HEK293 (cell line): ENCODE measurements around the gene HIRIP3.

ENCODE experiments used
- GFI1B ChIP-seq: fragments of 450-650 bp; formaldehyde crosslinking; IDR thresholded peaks from 2 replicates; pipeline ENCODE4 v1.5.1; 2016; ENCODE audit warnings: missing biosample characterization, missing genetic modification characterization
- KLF1 ChIP-seq: fragments of 450-650 bp; formaldehyde crosslinking; IDR thresholded peaks from 2 replicates; pipeline ENCODE4 v1.5.1; 2016; ENCODE audit warnings: missing biosample characterization, missing genetic modification characterization
- KLF10 ChIP-seq: fragments of 450-650 bp; IDR thresholded peaks from 2 replicates; pipeline ENCODE4 v1.5.1; 2018; ENCODE audit warnings: missing biosample characterization, mild to moderate bottlenecking, missing genetic modification characterization
- PATZ1 ChIP-seq: fragments of 450-650 bp; formaldehyde crosslinking; IDR thresholded peaks from 2 replicates; pipeline ENCODE4 v1.5.1; 2016; ENCODE audit warnings: missing biosample characterization, missing genetic modification characterization
- SP7 ChIP-seq: fragments of 450-650 bp; formaldehyde crosslinking; IDR thresholded peaks from 2 replicates; pipeline ENCODE4 v1.5.1; 2016; ENCODE audit warnings: missing biosample characterization, missing genetic modification characterization
- TCF7L2 ChIP-seq: IDR thresholded peaks from 2 replicates; pipeline ENCODE4 v1.6.1; 2011; ENCODE audit warnings: low read depth, mild to moderate bottlenecking, inconsistent platforms, low read length, moderate library complexity, borderline replicate concordance
- ZBTB6 ChIP-seq: fragments of 450-650 bp; formaldehyde crosslinking; IDR thresholded peaks from 2 replicates; pipeline ENCODE4 v1.5.1; 2017; ENCODE audit warnings: missing biosample characterization, missing genetic modification characterization
- ZFP41 ChIP-seq: fragments of 450-650 bp; formaldehyde crosslinking; IDR thresholded peaks from 2 replicates; pipeline ENCODE4 v1.5.1; 2016; ENCODE audit warnings: missing biosample characterization, missing genetic modification characterization, borderline replicate concordance
- ZIC2 ChIP-seq: fragments of 450-650 bp; formaldehyde crosslinking; IDR thresholded peaks from 2 replicates; pipeline ENCODE4 v1.5.1; 2016; ENCODE audit warnings: missing biosample characterization, missing genetic modification characterization
- ZNF155 ChIP-seq: fragments of 450-650 bp; formaldehyde crosslinking; IDR thresholded peaks from 2 replicates; pipeline ENCODE4 v1.5.1; 2016; ENCODE audit warnings: missing biosample characterization, missing genetic modification characterization
- ZNF23 ChIP-seq: fragments of 450-650 bp; formaldehyde crosslinking; IDR thresholded peaks from 2 replicates; pipeline ENCODE4 v1.5.1; 2016; ENCODE audit warnings: missing biosample characterization, missing genetic modification characterization, borderline replicate concordance
- ZNF26 ChIP-seq: fragments of 450-650 bp; formaldehyde crosslinking; IDR thresholded peaks from 2 replicates; pipeline ENCODE4 v1.5.1; 2016; ENCODE audit warnings: missing biosample characterization, missing genetic modification characterization
- ZNF274 ChIP-seq, 2 experiments: fragments of 200-500 bp in 1 of 2; fragments of 450-650 bp in 1 of 2; sonication (Bioruptor generic) in 1 of 2; formaldehyde crosslinking in 1 of 2; IDR thresholded peaks; 2 replicates each; pipeline versions ENCODE4 v1.5.1 to v1.6.1; 2014 to 2016; ENCODE audit warnings: borderline replicate concordance in 1 of 2, inconsistent platforms in 1 of 2, low read length in 1 of 2, missing biosample characterization in 1 of 2, missing genetic modification characterization in 1 of 2
- ZNF324 ChIP-seq: fragments of 450-650 bp; formaldehyde crosslinking; IDR thresholded peaks from 2 replicates; pipeline ENCODE4 v1.5.1; 2016; ENCODE audit warnings: missing biosample characterization, missing genetic modification characterization
- ZNF398 ChIP-seq: fragments of 450-650 bp; formaldehyde crosslinking; IDR thresholded peaks from 2 replicates; pipeline ENCODE4 v1.5.1; 2017; ENCODE audit warnings: missing biosample characterization, missing genetic modification characterization
- ZNF501 ChIP-seq: fragments of 450-650 bp; formaldehyde crosslinking; IDR thresholded peaks from 2 replicates; pipeline ENCODE4 v1.5.1; 2016; ENCODE audit warnings: missing biosample characterization, missing genetic modification characterization
- ZNF548 ChIP-seq: fragments of 450-650 bp; formaldehyde crosslinking; IDR thresholded peaks from 2 replicates; pipeline ENCODE4 v1.5.1; 2016; ENCODE audit warnings: missing biosample characterization, missing genetic modification characterization
- ZNF571 ChIP-seq: fragments of 450-650 bp; formaldehyde crosslinking; IDR thresholded peaks from 2 replicates; pipeline ENCODE4 v1.5.0; 2017; ENCODE audit warnings: missing biosample characterization, missing genetic modification characterization
- ZNF600 ChIP-seq: fragments of 450-650 bp; formaldehyde crosslinking; IDR thresholded peaks from 2 replicates; pipeline ENCODE4 v1.5.1; 2016; ENCODE audit warnings: missing biosample characterization, missing genetic modification characterization
- ZNF707 ChIP-seq: fragments of 450-650 bp; formaldehyde crosslinking; IDR thresholded peaks from 2 replicates; pipeline ENCODE4 v1.5.1; 2016; ENCODE audit warnings: missing biosample characterization, missing genetic modification characterization
- TF ChIP-seq, protein P1 (sequence below): fragments of 450-650 bp; formaldehyde crosslinking; IDR thresholded peaks from 2 replicates; pipeline ENCODE4 v1.5.1; 2016; ENCODE audit warnings: missing biosample characterization, missing genetic modification characterization, low read depth
- TF ChIP-seq, protein P2 (sequence below): fragments of 450-650 bp; formaldehyde crosslinking; IDR thresholded peaks from 2 replicates; pipeline ENCODE4 v1.5.1; 2016; ENCODE audit warnings: missing biosample characterization, missing genetic modification characterization
- TF ChIP-seq, protein P3 (sequence below): fragments of 450-650 bp; formaldehyde crosslinking; IDR thresholded peaks from 2 replicates; pipeline ENCODE4 v1.5.1; 2017; ENCODE audit warnings: missing biosample characterization, mild to moderate bottlenecking, missing genetic modification characterization, moderate library complexity

The HIRIP3 gene

DNA sequence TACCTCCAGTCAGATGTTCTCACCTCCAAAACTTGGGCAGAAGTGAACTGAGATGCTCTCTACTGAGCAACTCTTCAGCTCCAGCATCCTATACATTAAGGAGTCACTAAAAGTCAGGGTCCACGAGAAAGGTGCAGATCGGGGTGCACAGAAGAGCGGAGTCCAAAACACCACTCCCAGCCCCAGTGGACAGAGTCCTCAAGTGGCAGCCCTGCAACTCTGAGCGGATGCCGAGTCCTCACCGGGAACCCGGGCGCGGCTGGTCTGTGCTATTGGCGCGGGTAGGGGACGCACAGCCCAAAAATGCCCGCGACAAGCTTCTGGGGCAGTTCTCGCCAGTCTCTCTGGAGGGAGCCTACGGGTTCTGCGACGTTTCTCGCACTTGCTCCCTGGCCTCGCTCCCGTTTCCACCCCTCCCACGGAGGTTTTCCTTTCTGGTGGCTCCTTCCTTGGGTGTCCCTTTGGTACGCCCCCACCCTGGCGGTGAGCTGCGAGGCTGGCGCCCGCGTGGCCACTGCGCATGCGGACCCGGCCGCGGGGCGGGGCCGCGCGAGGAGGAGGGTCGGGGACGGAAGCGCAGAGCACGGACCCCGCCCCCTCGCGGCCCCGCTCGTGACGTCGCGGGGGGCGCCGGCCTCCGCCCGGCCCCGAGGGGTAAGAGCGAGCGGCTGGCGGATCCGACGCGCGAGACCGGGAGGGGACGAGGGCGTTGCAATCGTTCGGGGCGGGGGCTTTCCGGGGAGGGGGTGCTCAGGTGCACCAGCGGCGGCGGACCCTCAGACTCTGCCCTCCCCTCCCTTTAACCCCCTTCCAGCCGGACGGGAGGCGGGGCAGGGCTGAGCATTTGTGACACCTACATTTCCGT is 33.7 kb downstream of the HIRIP3 start, which contains the start of gene TMEM219 (continued):
- TF ChIP-seq ZNF324 (no peak), ZFP41 (no peak), KLF10 (tag by site-specific recombination) (peak; percentile 88), SP7 (tag by site-specific recombination) (0 out of 2 replicates have a peak, but pooled peaks have one; percentile 65), ZNF155 (tag by site-specific recombination) (no peak), ZNF398 (tag by site-specific recombination) (peak; percentile 7), ZIC2 (tag by site-specific recombination) (no peak), ZNF548 (no peak), ZNF274 (IDR thresholded peaks at IDR 0.05; ENCODE audit: low read length) (no peak), ZNF274 (tag by site-specific recombination; IDR thresholded peaks at IDR 0.05; ENCODE audit: borderline replicate concordance) (no peak), ZNF26 (no peak), ZNF600 (tag by site-specific recombination) (peak; percentile 91), ZNF571 (tag by site-specific recombination) (no peak), ZBTB6 (tag by site-specific recombination) (no peak), ZNF23 (tag by site-specific recombination) (no peak), ZNF707 (no peak), GFI1B (tag by site-specific recombination) (no peak), ZNF501 (tag by site-specific recombination) (peak; percentile 23; the same call in 1 of the 2 replicates), PATZ1 (tag by site-specific recombination) (peak; percentile 98), KLF1 (tag by site-specific recombination) (peak; percentile 78), TCF7L2 (no peak)
- TF ChIP-seq, protein P1, sequence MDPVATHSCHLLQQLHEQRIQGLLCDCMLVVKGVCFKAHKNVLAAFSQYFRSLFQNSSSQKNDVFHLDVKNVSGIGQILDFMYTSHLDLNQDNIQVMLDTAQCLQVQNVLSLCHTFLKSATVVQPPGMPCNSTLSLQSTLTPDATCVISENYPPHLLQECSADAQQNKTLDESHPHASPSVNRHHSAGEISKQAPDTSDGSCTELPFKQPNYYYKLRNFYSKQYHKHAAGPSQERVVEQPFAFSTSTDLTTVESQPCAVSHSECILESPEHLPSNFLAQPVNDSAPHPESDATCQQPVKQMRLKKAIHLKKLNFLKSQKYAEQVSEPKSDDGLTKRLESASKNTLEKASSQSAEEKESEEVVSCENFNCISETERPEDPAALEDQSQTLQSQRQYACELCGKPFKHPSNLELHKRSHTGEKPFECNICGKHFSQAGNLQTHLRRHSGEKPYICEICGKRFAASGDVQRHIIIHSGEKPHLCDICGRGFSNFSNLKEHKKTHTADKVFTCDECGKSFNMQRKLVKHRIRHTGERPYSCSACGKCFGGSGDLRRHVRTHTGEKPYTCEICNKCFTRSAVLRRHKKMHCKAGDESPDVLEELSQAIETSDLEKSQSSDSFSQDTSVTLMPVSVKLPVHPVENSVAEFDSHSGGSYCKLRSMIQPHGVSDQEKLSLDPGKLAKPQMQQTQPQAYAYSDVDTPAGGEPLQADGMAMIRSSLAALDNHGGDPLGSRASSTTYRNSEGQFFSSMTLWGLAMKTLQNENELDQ, result no peak
- TF ChIP-seq, protein P2, sequence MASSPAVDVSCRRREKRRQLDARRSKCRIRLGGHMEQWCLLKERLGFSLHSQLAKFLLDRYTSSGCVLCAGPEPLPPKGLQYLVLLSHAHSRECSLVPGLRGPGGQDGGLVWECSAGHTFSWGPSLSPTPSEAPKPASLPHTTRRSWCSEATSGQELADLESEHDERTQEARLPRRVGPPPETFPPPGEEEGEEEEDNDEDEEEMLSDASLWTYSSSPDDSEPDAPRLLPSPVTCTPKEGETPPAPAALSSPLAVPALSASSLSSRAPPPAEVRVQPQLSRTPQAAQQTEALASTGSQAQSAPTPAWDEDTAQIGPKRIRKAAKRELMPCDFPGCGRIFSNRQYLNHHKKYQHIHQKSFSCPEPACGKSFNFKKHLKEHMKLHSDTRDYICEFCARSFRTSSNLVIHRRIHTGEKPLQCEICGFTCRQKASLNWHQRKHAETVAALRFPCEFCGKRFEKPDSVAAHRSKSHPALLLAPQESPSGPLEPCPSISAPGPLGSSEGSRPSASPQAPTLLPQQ (tag by site-specific recombination), result no peak
- TF ChIP-seq, protein P3, sequence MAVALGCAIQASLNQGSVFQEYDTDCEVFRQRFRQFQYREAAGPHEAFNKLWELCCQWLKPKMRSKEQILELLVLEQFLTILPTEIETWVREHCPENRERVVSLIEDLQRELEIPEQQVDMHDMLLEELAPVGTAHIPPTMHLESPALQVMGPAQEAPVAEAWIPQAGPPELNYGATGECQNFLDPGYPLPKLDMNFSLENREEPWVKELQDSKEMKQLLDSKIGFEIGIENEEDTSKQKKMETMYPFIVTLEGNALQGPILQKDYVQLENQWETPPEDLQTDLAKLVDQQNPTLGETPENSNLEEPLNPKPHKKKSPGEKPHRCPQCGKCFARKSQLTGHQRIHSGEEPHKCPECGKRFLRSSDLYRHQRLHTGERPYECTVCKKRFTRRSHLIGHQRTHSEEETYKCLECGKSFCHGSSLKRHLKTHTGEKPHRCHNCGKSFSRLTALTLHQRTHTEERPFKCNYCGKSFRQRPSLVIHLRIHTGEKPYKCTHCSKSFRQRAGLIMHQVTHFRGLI, result no peak
